Ammon's horn (tissue), 1 donor: Measurements from ENCODE around the gene OR7G3.

ENCODE experiments used
- DNase-seq: peaks from one replicate; pipeline ENCODE4 v3.0.0-alpha.2; 2016; ENCODE audit warnings: low spot score

Gene OR7G3

GRCh38 chr19:9126900-9127405 is at the start of gene OR7G3:
Gene OR7G3 (minus strand): TSS chr19:9126950. CDS start chr19:9126950, 0 bp downstream.
- DNase-seq, result no peak

- DNase-seq, result no peak
Measured at GRCh38 chr19:9175326-9175725, 48.6 kb upstream of the OR7G3 start.

GRCh38 chr19:9171393-9171991 is 44.7 kb upstream of the OR7G3 start:
- DNase-seq, result peak; percentile 12

- DNase-seq, result no peak
Measured at GRCh38 chr19:9166846-9167245, 40.1 kb upstream of the OR7G3 start.

GRCh38 chr19:9165261-9165660 is 38.5 kb upstream of the OR7G3 start:
- no peak for DNase-seq

GRCh38 chr19:9161427-9161826 is 34.7 kb upstream of the OR7G3 start:
- DNase-seq, result no peak

GRCh38 chr19:9159891-9160290 is 33.1 kb upstream of the OR7G3 start:
- no peak for DNase-seq

- peak; percentile 11 for DNase-seq
Measured at GRCh38 chr19:9156304-9156703, 29.6 kb upstream of the OR7G3 start.

- DNase-seq, result no peak
Measured at GRCh38 chr19:9155591-9155990, 28.8 kb upstream of the OR7G3 start.

GRCh38 chr19:9151367-9151766 is 24.6 kb upstream of the OR7G3 start:
- no peak for DNase-seq

- no peak for DNase-seq
Measured at GRCh38 chr19:9150650-9151049, 23.9 kb upstream of the OR7G3 start.

- DNase-seq, result no peak
Measured at GRCh38 chr19:9149997-9150396, 23.2 kb upstream of the OR7G3 start.

GRCh38 chr19:9148697-9149096 is 21.9 kb upstream of the OR7G3 start:
- DNase-seq, result no peak

GRCh38 chr19:9146882-9147281 is 20.1 kb upstream of the OR7G3 start:
- no peak for DNase-seq

GRCh38 chr19:9144920-9145319 is 18.2 kb upstream of the OR7G3 start:
- DNase-seq, result no peak

- peak; percentile 95 for DNase-seq
Measured at GRCh38 chr19:9140159-9140874, 13.6 kb upstream of the OR7G3 start, which contains the start of gene ZNF317. Gene ZNF317 (plus strand): TSS chr19:9140397. CDS start chr19:9156017, 15,620 bp downstream.

GRCh38 chr19:9139609-9140158 is 12.9 kb upstream of the OR7G3 start:
- no peak for DNase-seq

GRCh38 chr19:9132422-9132821 is 5.7 kb upstream of the OR7G3 start:
- DNase-seq, result no peak

- no peak for DNase-seq
Measured at GRCh38 chr19:9130965-9131364, 4.2 kb upstream of the OR7G3 start.

- no peak for DNase-seq
Measured at GRCh38 chr19:9128171-9128570, 1.4 kb upstream of the OR7G3 start.

GRCh38 chr19:9116547-9116946 is 10.2 kb downstream of the OR7G3 start:
- DNase-seq, result no peak

GRCh38 chr19:9115307-9115813 is 11.4 kb downstream of the OR7G3 start, which contains the start of gene OR7G1:
Gene OR7G1 (minus strand): TSS chr19:9115763. CDS start chr19:9115763, 0 bp downstream.
- no peak for DNase-seq

- DNase-seq, result no peak
Measured at GRCh38 chr19:9109959-9110358, 16.8 kb downstream of the OR7G3 start.
